ENCODE measurements around the gene ARHGEF28. TPM values are rescaled to one million over a fixed set of nuclear protein-coding genes. Genes with fewer than 3 reads are reported as not detected.
A peak's percentile ranks its signal among the peaks of the same experiment; 100 is the strongest.

ARHGEF28 gene
- total and polyA plus RNA-seq, 2 experiments from 2014 or later = 3.5 to 11.2 TPM

GRCh38 chr5:73793911-73794310 lies 167.9 kb downstream of the ARHGEF28 start:
- TF ChIP-seq CTCF (IDR thresholded peaks at IDR 0.05; ENCODE audit: poor library complexity) (no peak), EZH2 (IDR thresholded peaks at IDR 0.05; ENCODE audit: borderline replicate concordance) (no peak), EZH2phosphoT487 (IDR thresholded peaks at IDR 0.05; ENCODE audit: low read depth, severe bottlenecking, unreplicated experiment) (no peak)
- no peak for DNase-seq (ENCODE audit: low spot score)
- Histone ChIP-seq H3K27ac (no peak overlapping the region), H3K4me2 (no peak overlapping the region), H3K4me1 (ENCODE audit: insufficient read depth) (peaks cover 10% of the 10 kb centered on the region), H3K9me2 (replicated peaks; ENCODE audit: insufficient read depth) (no peaks in the 10 kb centered on the region), H3K9me3 (ENCODE audit: low read depth) (no peaks in the 10 kb centered on the region), H3K4me3 (no peak overlapping the region), H3K27me3 (no peaks in the 10 kb centered on the region), H3K79me2 (no peaks in the 10 kb centered on the region), H4K20me1 (ENCODE audit: insufficient read depth, poor library complexity, severe bottlenecking) (no peaks in the 10 kb centered on the region), H2AFZ (no peak overlapping the region), H3K36me3 (replicated peaks; ENCODE audit: insufficient read depth, low read depth) (no peaks in the 10 kb centered on the region)
- 80% methylated on average over 5 of the region's 5 CpGs for WGBS (ENCODE audit: low lambda C conversion rate, missing lambda C conversion rate)

GRCh38 chr5:73796164-73797131 lies 170.5 kb downstream of the ARHGEF28 start:
- Histone ChIP-seq H3K27me3 (no peaks in the 10 kb centered on the region), H3K4me2 (no peak overlapping the region), H3K36me3 (replicated peaks; ENCODE audit: insufficient read depth, low read depth) (no peaks in the 10 kb centered on the region), H3K9me2 (replicated peaks; ENCODE audit: insufficient read depth) (no peaks in the 10 kb centered on the region), H3K4me1 (ENCODE audit: insufficient read depth) (peaks cover 10% of the 10 kb centered on the region), H3K4me3 (no peak overlapping the region), H3K79me2 (no peaks in the 10 kb centered on the region), H2AFZ (no peak overlapping the region), H3K9me3 (ENCODE audit: low read depth) (no peaks in the 10 kb centered on the region), H4K20me1 (ENCODE audit: insufficient read depth, poor library complexity, severe bottlenecking) (no peaks in the 10 kb centered on the region), H3K27ac (peak overlapping the region; percentile 20)
- no peak for TF ChIP-seq EZH2 (IDR thresholded peaks at IDR 0.05; ENCODE audit: borderline replicate concordance)
- TF ChIP-seq EZH2phosphoT487 (IDR thresholded peaks at IDR 0.05; ENCODE audit: low read depth, severe bottlenecking, unreplicated experiment) = no peak
- no peak for TF ChIP-seq CTCF (IDR thresholded peaks at IDR 0.05; ENCODE audit: poor library complexity)
- DNase-seq (ENCODE audit: low spot score) = peak; percentile 56
- 66% methylated on average over 11 of the region's 11 CpGs for WGBS (ENCODE audit: low lambda C conversion rate, missing lambda C conversion rate)

- 100% methylated on average over 1 of the region's 1 CpG for WGBS (ENCODE audit: low lambda C conversion rate, missing lambda C conversion rate)
- no peak overlapping the region for H2AFZ ChIP-seq
- no peak overlapping the region for H3K4me2 ChIP-seq
Observed at GRCh38 chr5:73797132-73797510, 171.1 kb downstream of the ARHGEF28 start.

More at GRCh38 chr5:73797132-73797510, 171.1 kb downstream of the ARHGEF28 start:
- no peaks in the 10 kb centered on the region for H3K9me2 ChIP-seq (replicated peaks; ENCODE audit: insufficient read depth)
- H3K27ac ChIP-seq = peak overlapping the region; percentile 19
- no peak overlapping the region for H3K4me3 ChIP-seq
- TF ChIP-seq EZH2 (IDR thresholded peaks at IDR 0.05; ENCODE audit: borderline replicate concordance) (no peak), EZH2phosphoT487 (IDR thresholded peaks at IDR 0.05; ENCODE audit: low read depth, severe bottlenecking, unreplicated experiment) (no peak), CTCF (IDR thresholded peaks at IDR 0.05; ENCODE audit: poor library complexity) (no peak)
- H3K79me2 ChIP-seq = no peaks in the 10 kb centered on the region
- H3K9me3 ChIP-seq (ENCODE audit: low read depth) = no peaks in the 10 kb centered on the region
- no peaks in the 10 kb centered on the region for H4K20me1 ChIP-seq (ENCODE audit: insufficient read depth, poor library complexity, severe bottlenecking)
- no peak for DNase-seq (ENCODE audit: low spot score)
- H3K36me3 ChIP-seq (replicated peaks; ENCODE audit: insufficient read depth, low read depth) = no peaks in the 10 kb centered on the region
- peaks cover 10% of the 10 kb centered on the region for H3K4me1 ChIP-seq (ENCODE audit: insufficient read depth)
- H3K27me3 ChIP-seq = no peaks in the 10 kb centered on the region
